ENCODE measurements around the gene PCDH9. TPM values are rescaled to one million over a fixed set of nuclear protein-coding genes. Genes with fewer than 3 reads are reported as not detected.
"Not testable (repeated sequence)": the region's sequence is repeated elsewhere in the genome, so short reads cannot be mapped to it uniquely, and the experiment has no call there.

Gene PCDH9
- total and polyA plus RNA-seq, 7 experiments from 2014 or later: 0.08 to 1.3 (median 0.21) TPM

DNA sequence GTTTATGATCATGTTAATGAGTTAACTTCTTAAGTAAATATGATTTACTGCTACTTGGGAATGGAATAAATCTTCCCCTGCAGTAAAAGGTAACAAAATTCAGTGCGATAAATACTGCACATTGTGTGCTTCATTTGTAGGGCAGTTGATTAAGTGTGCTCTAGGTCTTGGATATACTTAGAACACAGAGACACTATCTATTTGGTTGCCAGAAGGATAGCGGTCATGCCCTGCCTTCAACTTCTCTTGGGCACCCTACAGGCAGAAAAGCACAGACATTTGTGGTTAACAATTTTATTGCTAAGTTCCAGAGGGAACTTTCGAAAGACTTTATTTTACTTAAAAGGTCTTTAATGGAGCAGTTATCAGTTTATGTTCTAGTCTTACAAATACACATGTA is 605.8 kb downstream of the PCDH9 start:
- DNase-seq (no peak), ATAC-seq (no peak)
- Mint-ChIP-seq H3K27ac (no peak overlapping the region), H3K9me3 (peaks cover 0 to 5% (median 0%) of the 10 kb centered on the region in 11 donors), H3K4me1 (no peaks in the 10 kb centered on the region), H3K4me3 (no peak overlapping the region), H3K36me3 (no peaks in the 10 kb centered on the region), H3K27me3 (no peaks in the 10 kb centered on the region)
- Histone ChIP-seq H3K27me3 (ENCODE audit: control insufficient read depth in 2 of 2, insufficient read depth in 2 of 2, low read length in 2 of 2) (no peaks in the 10 kb centered on the region), H3K4me3 (ENCODE audit: low read length) (no peak overlapping the region), H3K4me1 (ENCODE audit: control insufficient read depth in 2 of 2, insufficient read depth in 2 of 2, low read length in 2 of 2) (no peaks in the 10 kb centered on the region), H3K27ac (ENCODE audit: low read depth, low read length) (no peak overlapping the region), H3K36me3 (ENCODE audit: control insufficient read depth in 2 of 3, insufficient read depth in 3 of 3, low read length in 3 of 3) (no peaks in the 10 kb centered on the region), H3K9me3 (ENCODE audit: control insufficient read depth in 2 of 3, low read length in 3 of 3) (no peaks in the 10 kb centered on the region)
- POLR2A ChIA-PET: no interaction called here
- intact Hi-C loops (cut with micrococcal nuclease): no loop called here
- CTCF ChIA-PET: no interaction called here

DNA sequence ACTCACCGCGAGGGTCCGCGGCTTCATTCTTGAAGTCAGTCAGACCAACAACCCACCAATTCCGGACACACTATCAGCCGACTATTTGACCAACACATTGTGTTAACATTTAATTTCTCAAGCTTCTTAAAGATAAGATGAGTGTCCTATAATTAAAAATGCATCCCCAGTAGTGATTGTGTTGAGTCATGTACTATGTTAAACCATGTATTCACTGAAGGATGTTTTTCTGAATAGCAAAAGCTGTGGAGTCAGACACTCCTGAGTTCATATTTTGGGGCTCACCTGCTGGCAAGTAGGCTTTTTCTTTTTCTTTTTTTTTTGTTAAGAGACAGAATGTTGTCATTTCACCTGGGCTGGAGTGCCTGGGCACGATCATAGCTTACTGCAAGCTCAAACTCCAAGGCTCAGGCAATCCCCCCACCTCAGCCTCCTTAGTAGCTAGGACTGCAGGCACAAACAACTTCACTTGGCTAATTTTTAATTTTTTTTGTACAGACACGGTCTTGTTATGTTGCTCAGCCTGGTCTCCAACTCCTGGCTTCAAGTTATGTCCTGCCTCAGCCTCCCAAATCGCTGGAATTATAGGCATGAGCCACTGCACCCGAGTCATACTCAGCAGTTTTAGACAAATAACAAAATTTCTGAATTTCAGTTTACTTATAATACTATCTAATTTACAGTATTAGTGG is 606.9 kb downstream of the PCDH9 start:
- Histone ChIP-seq H3K36me3 (ENCODE audit: control insufficient read depth in 2 of 3, insufficient read depth in 3 of 3, low read length in 3 of 3) (no peaks in the 10 kb centered on the region), H3K27me3 (ENCODE audit: control insufficient read depth in 2 of 2, insufficient read depth in 2 of 2, low read length in 2 of 2) (no peaks in the 10 kb centered on the region), H3K27ac (ENCODE audit: low read depth, low read length) (no peak overlapping the region), H3K9me3 (ENCODE audit: control insufficient read depth in 2 of 3, low read length in 3 of 3) (no peaks in the 10 kb centered on the region), H3K4me3 (ENCODE audit: low read length) (no peak overlapping the region), H3K4me1 (ENCODE audit: control insufficient read depth in 2 of 2, insufficient read depth in 2 of 2, low read length in 2 of 2) (no peaks in the 10 kb centered on the region)
- ATAC-seq (no peak), DNase-seq (no peak)
- ChIA-PET POLR2A (interaction anchor here (0.6 kb wide), 1 partner anchor 130 kb away, joined by 5 read pairs; no protein-coding TSS in a partner anchor), CTCF (no interaction called here)
- Mint-ChIP-seq H3K27me3 (no peaks in the 10 kb centered on the region), H3K9me3 (peaks cover 0 to 5% (median 0%) of the 10 kb centered on the region in 11 donors), H3K4me1 (no peaks in the 10 kb centered on the region), H3K4me3 (no peak overlapping the region), H3K36me3 (no peaks in the 10 kb centered on the region), H3K27ac (no peak overlapping the region)
- intact Hi-C loops (cut with micrococcal nuclease): no loop called here

DNA sequence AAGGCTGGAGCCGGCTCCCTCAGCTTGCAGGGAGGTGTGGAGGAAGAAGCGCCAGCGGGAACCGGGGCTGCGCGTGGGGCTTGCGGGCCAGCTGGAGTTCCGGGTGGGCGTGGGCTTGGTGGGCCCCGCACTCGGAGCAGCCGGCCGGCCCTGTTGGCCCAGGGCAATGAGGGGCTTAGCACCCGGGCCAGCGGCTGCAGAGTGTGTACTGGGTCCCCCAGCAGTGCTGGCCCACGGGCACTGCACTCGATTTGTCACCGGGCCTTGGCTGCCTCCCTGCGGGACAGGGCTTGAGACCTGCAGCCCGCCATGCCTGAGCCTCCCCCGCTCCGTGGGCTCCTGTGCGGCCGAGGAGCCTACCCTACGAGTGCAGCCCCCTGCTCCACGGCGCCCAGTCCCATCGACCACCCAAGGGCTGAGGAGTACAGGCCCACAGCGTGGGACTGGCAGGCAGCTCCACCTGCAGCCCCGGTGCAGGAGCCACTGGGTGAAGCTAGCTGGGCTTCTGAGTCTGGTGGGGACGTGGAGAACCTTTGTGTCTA is 608.2 kb downstream of the PCDH9 start:
- H3K27me3 ChIP-seq (ENCODE audit: control insufficient read depth in 2 of 2, insufficient read depth in 2 of 2, low read length in 2 of 2); H3K36me3 ChIP-seq (ENCODE audit: control insufficient read depth in 2 of 3, insufficient read depth in 3 of 3, low read length in 3 of 3); H3K4me1 Mint-ChIP-seq; CTCF ChIA-PET; ATAC-seq; H3K4me3 Mint-ChIP-seq; H3K4me3 ChIP-seq (ENCODE audit: low read length); H3K36me3 Mint-ChIP-seq; H3K27ac ChIP-seq (ENCODE audit: low read depth, low read length); H3K9me3 Mint-ChIP-seq; POLR2A ChIA-PET; intact Hi-C loops (cut with micrococcal nuclease); H3K9me3 ChIP-seq (ENCODE audit: control insufficient read depth in 2 of 3, low read length in 3 of 3); H3K27me3 Mint-ChIP-seq; DNase-seq; H3K27ac Mint-ChIP-seq; H3K4me1 ChIP-seq (ENCODE audit: control insufficient read depth in 2 of 2, insufficient read depth in 2 of 2, low read length in 2 of 2): not testable (repeated sequence)

- intact Hi-C loops (cut with micrococcal nuclease): loop anchor here in 1 of 2 donors (2.0 kb wide), 1 partner anchor 606 kb away; no protein-coding TSS in a partner anchor
- H3K4me1 Mint-ChIP-seq: no peaks in the 10 kb centered on the region
- Histone ChIP-seq H3K4me3 (ENCODE audit: low read length) (no peak overlapping the region), H3K27ac (ENCODE audit: low read depth, low read length) (no peak overlapping the region), H3K9me3 (ENCODE audit: control insufficient read depth in 2 of 3, low read length in 3 of 3) (no peaks in the 10 kb centered on the region), H3K36me3 (ENCODE audit: control insufficient read depth in 2 of 3, insufficient read depth in 3 of 3, low read length in 3 of 3) (no peaks in the 10 kb centered on the region), H3K4me1 (ENCODE audit: control insufficient read depth in 2 of 2, insufficient read depth in 2 of 2, low read length in 2 of 2) (no peaks in the 10 kb centered on the region), H3K27me3 (ENCODE audit: control insufficient read depth in 2 of 2, insufficient read depth in 2 of 2, low read length in 2 of 2) (no peaks in the 10 kb centered on the region)
- CTCF ChIA-PET: interaction anchor here (0.6 kb wide), 1 partner anchor 471 kb away, joined by 3 read pairs; no protein-coding TSS in a partner anchor
- no peak overlapping the region for H3K27ac Mint-ChIP-seq
- H3K36me3 Mint-ChIP-seq: no peaks in the 10 kb centered on the region
- POLR2A ChIA-PET: no interaction called here
- ATAC-seq: no peak
- peaks cover 0 to 5% (median 0%) of the 10 kb centered on the region in 11 donors for H3K9me3 Mint-ChIP-seq
- H3K4me3 Mint-ChIP-seq: no peak overlapping the region
- H3K27me3 Mint-ChIP-seq: no peaks in the 10 kb centered on the region
- DNase-seq: no peak
Observed at GRCh38 chr13:66618702-66619101, 611.4 kb downstream of the PCDH9 start.

- Mint-ChIP-seq H3K4me3 (no peak overlapping the region), H3K9me3 (peaks cover 0 to 5% (median 0%) of the 10 kb centered on the region in 11 donors), H3K4me1 (no peaks in the 10 kb centered on the region), H3K36me3 (no peaks in the 10 kb centered on the region), H3K27me3 (no peaks in the 10 kb centered on the region), H3K27ac (no peak overlapping the region)
- Histone ChIP-seq H3K9me3 (ENCODE audit: control insufficient read depth in 2 of 3, low read length in 3 of 3) (no peaks in the 10 kb centered on the region), H3K36me3 (ENCODE audit: control insufficient read depth in 2 of 3, insufficient read depth in 3 of 3, low read length in 3 of 3) (no peaks in the 10 kb centered on the region), H3K27me3 (ENCODE audit: control insufficient read depth in 2 of 2, insufficient read depth in 2 of 2, low read length in 2 of 2) (no peaks in the 10 kb centered on the region), H3K4me1 (ENCODE audit: control insufficient read depth in 2 of 2, insufficient read depth in 2 of 2, low read length in 2 of 2) (no peaks in the 10 kb centered on the region), H3K27ac (ENCODE audit: low read depth, low read length) (no peak overlapping the region), H3K4me3 (ENCODE audit: low read length) (no peak overlapping the region)
- ATAC-seq (no peak), DNase-seq (no peak)
- POLR2A ChIA-PET: no interaction called here
- CTCF ChIA-PET: interaction anchor here (0.6 kb wide), 1 partner anchor 472 kb away, joined by 3 read pairs; no protein-coding TSS in a partner anchor
- intact Hi-C loops (cut with micrococcal nuclease): loop anchor here in 1 of 2 donors (2.0 kb wide), 1 partner anchor 607 kb away; no protein-coding TSS in a partner anchor
Observed at GRCh38 chr13:66617786-66618185, 612.4 kb downstream of the PCDH9 start.

- Mint-ChIP-seq H3K27me3 (no peaks in the 10 kb centered on the region), H3K9me3 (peaks cover 0 to 5% (median 0%) of the 10 kb centered on the region in 11 donors), H3K4me3 (no peak overlapping the region), H3K27ac (no peak overlapping the region), H3K36me3 (no peaks in the 10 kb centered on the region), H3K4me1 (no peaks in the 10 kb centered on the region)
- ATAC-seq: no peak
- Histone ChIP-seq H3K4me1 (ENCODE audit: control insufficient read depth in 2 of 2, insufficient read depth in 2 of 2, low read length in 2 of 2) (no peaks in the 10 kb centered on the region), H3K27ac (ENCODE audit: low read depth, low read length) (no peak overlapping the region), H3K27me3 (ENCODE audit: control insufficient read depth in 2 of 2, insufficient read depth in 2 of 2, low read length in 2 of 2) (no peaks in the 10 kb centered on the region), H3K4me3 (ENCODE audit: low read length) (no peak overlapping the region), H3K36me3 (ENCODE audit: control insufficient read depth in 2 of 3, insufficient read depth in 3 of 3, low read length in 3 of 3) (no peaks in the 10 kb centered on the region), H3K9me3 (ENCODE audit: control insufficient read depth in 2 of 3, low read length in 3 of 3) (no peaks in the 10 kb centered on the region)
- intact Hi-C loops (cut with micrococcal nuclease): no loop called here
- ChIA-PET CTCF (no interaction called here), POLR2A (no interaction called here)
- DNase-seq: no peak
Observed at GRCh38 chr13:66612983-66613382, 617.2 kb downstream of the PCDH9 start.

GRCh38 chr13:66586489-66586888 is 643.6 kb downstream of the PCDH9 start:
- peaks cover 0 to 10% (median 0%) of the 10 kb centered on the region in 11 donors for H3K9me3 Mint-ChIP-seq
- H3K4me1 Mint-ChIP-seq: no peaks in the 10 kb centered on the region
- H3K4me3 Mint-ChIP-seq: no peak overlapping the region
- no peaks in the 10 kb centered on the region for H3K4me1 ChIP-seq (ENCODE audit: control insufficient read depth in 2 of 2, insufficient read depth in 2 of 2, low read length in 2 of 2)
- H3K9me3 ChIP-seq (ENCODE audit: control insufficient read depth in 2 of 3, low read length in 3 of 3): no peaks in the 10 kb centered on the region
- DNase-seq (no peak), ATAC-seq (no peak)
- H3K27ac Mint-ChIP-seq: no peak overlapping the region
- H3K27me3 Mint-ChIP-seq: no peaks in the 10 kb centered on the region
- CTCF ChIA-PET: no interaction called here
- no peaks in the 10 kb centered on the region for H3K36me3 Mint-ChIP-seq
- H3K27me3 ChIP-seq (ENCODE audit: control insufficient read depth in 2 of 2, insufficient read depth in 2 of 2, low read length in 2 of 2): no peaks in the 10 kb centered on the region
- H3K4me3 ChIP-seq (ENCODE audit: low read length): no peak overlapping the region
- no peaks in the 10 kb centered on the region for H3K36me3 ChIP-seq (ENCODE audit: control insufficient read depth in 2 of 3, insufficient read depth in 3 of 3, low read length in 3 of 3)
- intact Hi-C loops (cut with micrococcal nuclease): no loop called here
- POLR2A ChIA-PET: no interaction called here
- H3K27ac ChIP-seq (ENCODE audit: low read depth, low read length): no peak overlapping the region
